GM12878 (cell line): Measurements from ENCODE around the gene RBM44. TPM values are rescaled to one million over a fixed set of nuclear protein-coding genes. Genes with fewer than 3 reads are reported as not detected.

Experiments used
- BMI1 ChIP-seq: fragments of 450-650 bp; IDR thresholded peaks from 2 replicates; pipeline ENCODE4 v1.6.1; 2016; ENCODE audit warnings: mild to moderate bottlenecking, moderate library complexity, borderline replicate concordance
- BRCA1 ChIP-seq: IDR thresholded peaks from 2 replicates; pipeline ENCODE4 v1.6.1; 2011; ENCODE audit warnings: low read depth, low read length, improper control_type of control experiment
- CHD2 ChIP-seq: IDR thresholded peaks from 2 replicates; pipeline ENCODE4 v1.6.1; 2011; ENCODE audit warnings: low read depth, low read length, improper control_type of control experiment, borderline replicate concordance
- E2F8 ChIP-seq: fragments of 450-650 bp; IDR thresholded peaks from 2 replicates; pipeline ENCODE4 v1.6.1; 2018; ENCODE audit warnings: mild to moderate bottlenecking, low read depth, moderate library complexity; ENCODE audit not compliant: partially characterized antibody
- E4F1 ChIP-seq: fragments of 450-650 bp; IDR thresholded peaks from 2 replicates; pipeline ENCODE4 v1.6.1; 2018; ENCODE audit warnings: borderline replicate concordance, mild to moderate bottlenecking; ENCODE audit not compliant: partially characterized antibody
- EGR1 ChIP-seq, 2 experiments: IDR thresholded peaks; 1 replicate in 1 of 2; 2 replicates in 1 of 2; pipeline ENCODE4 v1.6.1; 2011 to 2012; ENCODE audit warnings: low read depth in 2 of 2, low read length in 2 of 2, borderline replicate concordance in 1 of 2, mild to moderate bottlenecking in 1 of 2, moderate library complexity in 1 of 2
- ETV6 ChIP-seq, 2 experiments: fragments of 450-650 bp in 1 of 2; IDR thresholded peaks in 1 of 2; conservative IDR thresholded peaks in 1 of 2; 2 replicates each; pipeline ENCODE4 v1.6.1; 2014; ENCODE audit warnings: antibody characterized with exemption in 1 of 2, borderline replicate concordance in 1 of 2, low read depth in 1 of 2, mild to moderate bottlenecking in 1 of 2, moderate library complexity in 1 of 2
- GATAD2B ChIP-seq: fragments of 450-650 bp; conservative IDR thresholded peaks from 2 replicates; pipeline ENCODE4 v1.6.1; 2017; ENCODE audit warnings: low read depth, mild to moderate bottlenecking, moderate library complexity
- KAT2A ChIP-seq: conservative IDR thresholded peaks from 2 replicates; pipeline ENCODE4 v1.6.1; 2011; ENCODE audit warnings: low read depth, low read length; ENCODE audit not compliant: control insufficient read depth
- NFXL1 ChIP-seq: fragments of 450-650 bp; IDR thresholded peaks from 2 replicates; pipeline ENCODE4 v1.6.1; 2017; ENCODE audit warnings: antibody characterized with exemption, mild to moderate bottlenecking, borderline replicate concordance
- NFYA ChIP-seq: IDR thresholded peaks from 2 replicates; pipeline ENCODE4 v1.6.1; 2011; ENCODE audit warnings: low read depth, mild to moderate bottlenecking, low read length, improper control_type of control experiment, borderline replicate concordance
- PBX3 ChIP-seq: IDR thresholded peaks from 2 replicates; pipeline ENCODE4 v1.6.1; 2011; ENCODE audit warnings: mild to moderate bottlenecking, low read depth, low read length, moderate library complexity; ENCODE audit not compliant: insufficient replicate concordance
- POLR2AphosphoS2 ChIP-seq: IDR thresholded peaks from 2 replicates; pipeline ENCODE4 v1.6.1; 2011; ENCODE audit warnings: low read depth, mild to moderate bottlenecking, low read length, improper control_type of control experiment, moderate library complexity
- RBBP5 ChIP-seq: fragments of 200-600 bp; sonication (generic); conservative IDR thresholded peaks from 2 replicates; pipeline ENCODE4 v1.6.1; 2016
- RFX5 ChIP-seq: IDR thresholded peaks from 2 replicates; pipeline ENCODE4 v1.6.1; 2011; ENCODE audit warnings: low read depth, low read length, improper control_type of control experiment
- SREBF2 ChIP-seq: IDR thresholded peaks from 2 replicates; pipeline ENCODE4 v1.6.1; 2012; ENCODE audit warnings: mild to moderate bottlenecking, low read length
- SUZ12 ChIP-seq: fragments of 200-600 bp; sonication (generic); IDR thresholded peaks from one replicate; pipeline ENCODE4 v1.6.1; 2018; ENCODE audit warnings: antibody characterized with exemption, mild to moderate bottlenecking; ENCODE audit not compliant: unreplicated experiment
- polyA plus RNA-seq, 11 experiments: library from polyadenylated mRNA; depleted of rRNA in 4 of 11; unstranded in 6 of 11; stranded (reverse) in 5 of 11; fragments of >200 nt; fragmentation: Nextera tagmentation in 4 of 11; fragmentation: Illumina TruSeq in 1 of 11; extraction: Ambion mirVana in 4 of 11; extraction: Trizol in 1 of 11; gene quantifications; 1 replicate in 1 of 11; 2 replicates in 10 of 11; pipeline versions ENCODE4 v1.2.1 to v1.2.3, GENCODE V29; 2011 to 2016; ENCODE audit warnings: inconsistent platforms in 2 of 11, missing spikeins in 2 of 11, low read depth in 1 of 11
- total RNA-seq, 4 experiments: library from RNA; depleted of rRNA in 3 of 4; stranded (reverse); fragments of >200 nt in 3 of 4; fragmentation: Illumina TruSeq in 1 of 4; extraction: Trizol in 1 of 4; gene quantifications; 2 replicates each; pipeline versions ENCODE4 v1.2.1 to v1.2.3, GENCODE V29; 2013 to 2021
- TF ChIP-seq, protein P1 (sequence below): fragments of 450-650 bp; IDR thresholded peaks from 2 replicates; pipeline ENCODE4 v1.6.1; 2017; ENCODE audit warnings: mild to moderate bottlenecking

Gene RBM44
- total and polyA plus RNA-seq, 10 of the 15 experiments (the other 5 are each of a cell fraction or from before 2014, with no cell fraction given), result 0.14 to 1.4 (median 0.62) TPM; not detected in 1

- TF ChIP-seq E2F8 (no peak), SREBF2 (no peak), RFX5 (no peak), CHD2 (no peak), ETV6 (conservative IDR thresholded peaks at IDR 0.05 in 1 of 2, IDR thresholded peaks at IDR 0.05 in 1 of 2; ENCODE audit: borderline replicate concordance in 1 of 2, low read depth in 1 of 2) (peak in 1 of 2 experiments; percentile 52; a peak in 1 of 4 replicates), RBBP5 (no peak), GATAD2B (no peak), PBX3 (no peak), SUZ12 (no peak), BRCA1 (no peak), EGR1 (IDR thresholded peaks at IDR 0.05; ENCODE audit: borderline replicate concordance in 1 of 2, low read depth in 2 of 2, low read length in 2 of 2) (no peak), NFYA (no peak), POLR2AphosphoS2 (no peak), E4F1 (no peak), NFXL1 (no peak), KAT2A (no peak), BMI1 (no peak)
- TF ChIP-seq, protein P1, sequence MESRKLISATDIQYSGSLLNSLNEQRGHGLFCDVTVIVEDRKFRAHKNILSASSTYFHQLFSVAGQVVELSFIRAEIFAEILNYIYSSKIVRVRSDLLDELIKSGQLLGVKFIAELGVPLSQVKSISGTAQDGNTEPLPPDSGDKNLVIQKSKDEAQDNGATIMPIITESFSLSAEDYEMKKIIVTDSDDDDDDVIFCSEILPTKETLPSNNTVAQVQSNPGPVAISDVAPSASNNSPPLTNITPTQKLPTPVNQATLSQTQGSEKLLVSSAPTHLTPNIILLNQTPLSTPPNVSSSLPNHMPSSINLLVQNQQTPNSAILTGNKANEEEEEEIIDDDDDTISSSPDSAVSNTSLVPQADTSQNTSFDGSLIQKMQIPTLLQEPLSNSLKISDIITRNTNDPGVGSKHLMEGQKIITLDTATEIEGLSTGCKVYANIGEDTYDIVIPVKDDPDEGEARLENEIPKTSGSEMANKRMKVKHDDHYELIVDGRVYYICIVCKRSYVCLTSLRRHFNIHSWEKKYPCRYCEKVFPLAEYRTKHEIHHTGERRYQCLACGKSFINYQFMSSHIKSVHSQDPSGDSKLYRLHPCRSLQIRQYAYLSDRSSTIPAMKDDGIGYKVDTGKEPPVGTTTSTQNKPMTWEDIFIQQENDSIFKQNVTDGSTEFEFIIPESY, result no peak
Observed at GRCh38 chr2:237752761-237753165, 45.8 kb upstream of the RBM44 start (continued).
